GM21447 (cell line): ENCODE data around the gene SEMA6D.

Experiments used
- ATAC-seq: cut with Tn5 transposase; IDR thresholded peaks from one replicate; pipeline ENCODE4 v1.9.1; 2021; ENCODE audit not compliant: unreplicated experiment

SEMA6D gene

GRCh38 chr15:47743385-47743784, 26.1 kb downstream of the SEMA6D start:
- ATAC-seq, result no peak

- ATAC-seq, result no peak
Observed at GRCh38 chr15:47743886-47744285, 26.6 kb downstream of the SEMA6D start.

GRCh38 chr15:47744496-47744895, 27.2 kb downstream of the SEMA6D start:
- ATAC-seq, result no peak

- no peak for ATAC-seq
Observed at GRCh38 chr15:47744973-47745372, 27.7 kb downstream of the SEMA6D start.

- no peak for ATAC-seq
Observed at GRCh38 chr15:47746516-47746915, 29.2 kb downstream of the SEMA6D start.

- ATAC-seq, result no peak
Observed at GRCh38 chr15:47750030-47750739, 32.9 kb downstream of the SEMA6D start.

- ATAC-seq, result no peak
Observed at GRCh38 chr15:47750740-47751262, 33.5 kb downstream of the SEMA6D start.

GRCh38 chr15:47753591-47753990, 36.3 kb downstream of the SEMA6D start:
- no peak for ATAC-seq

GRCh38 chr15:47754312-47754711, 37.0 kb downstream of the SEMA6D start:
- ATAC-seq, result no peak

GRCh38 chr15:47755941-47756340, 38.6 kb downstream of the SEMA6D start:
- no peak for ATAC-seq

- ATAC-seq, result no peak
Observed at GRCh38 chr15:47756872-47757271, 39.6 kb downstream of the SEMA6D start.

GRCh38 chr15:47757331-47757730, 40.0 kb downstream of the SEMA6D start:
- no peak for ATAC-seq

GRCh38 chr15:47762621-47763020, 45.3 kb downstream of the SEMA6D start:
- ATAC-seq, result no peak

- ATAC-seq, result no peak
Observed at GRCh38 chr15:47764666-47765065, 47.4 kb downstream of the SEMA6D start.

- no peak for ATAC-seq
Observed at GRCh38 chr15:47766406-47766805, 49.1 kb downstream of the SEMA6D start.

GRCh38 chr15:47767035-47767434, 49.7 kb downstream of the SEMA6D start:
- no peak for ATAC-seq

- ATAC-seq, result no peak
Observed at GRCh38 chr15:47768735-47769134, 51.4 kb downstream of the SEMA6D start.

- no peak for ATAC-seq
Observed at GRCh38 chr15:47769166-47769565, 51.9 kb downstream of the SEMA6D start.

- ATAC-seq, result no peak
Observed at GRCh38 chr15:47773143-47773542, 55.8 kb downstream of the SEMA6D start.

GRCh38 chr15:47778263-47778770, 61.0 kb downstream of the SEMA6D start:
- no peak for ATAC-seq

- no peak for ATAC-seq
Observed at GRCh38 chr15:47780971-47781370, 63.7 kb downstream of the SEMA6D start.

- ATAC-seq, result no peak
Observed at GRCh38 chr15:47781527-47781926, 64.2 kb downstream of the SEMA6D start.

- ATAC-seq, result no peak
Observed at GRCh38 chr15:47784820-47785219, 67.5 kb downstream of the SEMA6D start.
